H9 (cell line): ENCODE results near the gene CYP17A1. TPM values are rescaled to one million over a fixed set of nuclear protein-coding genes. Genes with fewer than 3 reads are reported as not detected.

Experiments
- DNase-seq: peaks from one replicate; pipeline ENCODE4 v3.0.0-alpha.2; 2017
- H2AFZ ChIP-seq: one replicate; pipeline ENCODE4 v1.6.1; 2013; ENCODE audit warnings: mild to moderate bottlenecking, low read length, control low read depth, moderate library complexity
- H2AK5ac ChIP-seq: 2 replicates; pipeline ENCODE4 v1.6.1; 2013; ENCODE audit warnings: low read length, control low read depth, mixed read lengths; ENCODE audit not compliant: insufficient read length
- H2BK120ac ChIP-seq: one replicate; pipeline ENCODE4 v1.6.1; 2013; ENCODE audit warnings: low read depth, mild to moderate bottlenecking, low read length, control low read depth, inconsistent platforms; ENCODE audit not compliant: poor library complexity, severe bottlenecking
- H2BK12ac ChIP-seq: 2 replicates; pipeline ENCODE4 v1.6.1; 2013; ENCODE audit warnings: low read length, control low read depth, mixed read lengths, low read depth; ENCODE audit not compliant: insufficient read length
- H2BK15ac ChIP-seq: 2 replicates; pipeline ENCODE4 v1.6.1; 2013; ENCODE audit warnings: low read depth, low read length, control low read depth
- H2BK20ac ChIP-seq: one replicate; pipeline ENCODE4 v1.6.1; 2013; ENCODE audit warnings: low read depth, mild to moderate bottlenecking, low read length, control low read depth, inconsistent platforms; ENCODE audit not compliant: poor library complexity, severe bottlenecking
- H2BK5ac ChIP-seq: 2 replicates; pipeline ENCODE4 v1.6.1; 2013; ENCODE audit warnings: low read length, control low read depth, mixed read lengths; ENCODE audit not compliant: insufficient read length
- H3K14ac ChIP-seq: 2 replicates; pipeline ENCODE4 v1.6.1; 2013; ENCODE audit warnings: low read length, control low read depth; ENCODE audit not compliant: insufficient read depth
- H3K18ac ChIP-seq: 2 replicates; pipeline ENCODE4 v1.6.1; 2013; ENCODE audit warnings: low read depth, mild to moderate bottlenecking, mixed read lengths, low read length, control low read depth; ENCODE audit not compliant: insufficient read length
- H3K23ac ChIP-seq: 2 replicates; pipeline ENCODE4 v1.6.1; 2013; ENCODE audit warnings: low read length, control low read depth, mixed read lengths, low read depth; ENCODE audit not compliant: insufficient read length
- H3K23me2 ChIP-seq: 2 replicates; pipeline ENCODE4 v1.6.1; 2013; ENCODE audit warnings: low read depth, mild to moderate bottlenecking, mixed read lengths, low read length, control low read depth; ENCODE audit not compliant: insufficient read length, poor library complexity, severe bottlenecking
- H3K27ac ChIP-seq: 2 replicates; pipeline ENCODE4 v1.5.1; 2013; ENCODE audit warnings: low read length, control low read depth, mixed read lengths, low read depth; ENCODE audit not compliant: insufficient read length
- H3K27me3 ChIP-seq: 2 replicates; pipeline ENCODE4 v1.6.1; 2013; ENCODE audit warnings: low read length, control low read depth, inconsistent platforms; ENCODE audit not compliant: insufficient read depth
- H3K4ac ChIP-seq: 2 replicates; pipeline ENCODE4 v1.6.1; 2013; ENCODE audit warnings: low read depth, mild to moderate bottlenecking, control low read depth, inconsistent platforms, low read length, moderate library complexity
- H3K4me1 ChIP-seq: 2 replicates; pipeline ENCODE4 v1.6.1; 2013; ENCODE audit warnings: low read length, control low read depth, inconsistent platforms; ENCODE audit not compliant: insufficient read depth
- H3K4me2 ChIP-seq: 2 replicates; pipeline ENCODE4 v1.6.1; 2013; ENCODE audit warnings: low read length, control low read depth, mixed read lengths; ENCODE audit not compliant: insufficient read length, insufficient read depth
- H3K56ac ChIP-seq: 2 replicates; pipeline ENCODE4 v1.6.1; 2013; ENCODE audit warnings: low read depth, mild to moderate bottlenecking, mixed read lengths, low read length, control low read depth; ENCODE audit not compliant: insufficient read length
- H3K79me1 ChIP-seq: 2 replicates; pipeline ENCODE4 v1.6.1; 2013; ENCODE audit warnings: low read depth, mild to moderate bottlenecking, moderate library complexity, low read length, control low read depth, inconsistent platforms; ENCODE audit not compliant: insufficient read depth, poor library complexity, severe bottlenecking
- H3K79me2 ChIP-seq: 2 replicates; pipeline ENCODE4 v1.6.1; 2013; ENCODE audit warnings: low read length, control low read depth, inconsistent platforms; ENCODE audit not compliant: insufficient read depth
- H3K9ac ChIP-seq: 2 replicates; pipeline ENCODE4 v1.6.1; 2013; ENCODE audit warnings: low read length, control low read depth, mixed read lengths; ENCODE audit not compliant: insufficient read length; ENCODE audit errors: extremely low read depth
- H3K9me3 ChIP-seq: one replicate; pipeline ENCODE4 v1.6.1; 2013; ENCODE audit warnings: low read depth, low read length, inconsistent platforms; ENCODE audit not compliant: control insufficient read depth
- H3T11ph ChIP-seq: one replicate; pipeline ENCODE4 v1.6.1; 2013; ENCODE audit warnings: mild to moderate bottlenecking, low read length, control low read depth, inconsistent platforms
- H4K20me1 ChIP-seq: one replicate; pipeline ENCODE4 v1.6.1; 2013; ENCODE audit not compliant: control insufficient read depth, insufficient read length, insufficient read depth
- H4K5ac ChIP-seq: 2 replicates; pipeline ENCODE4 v1.6.1; 2013; ENCODE audit warnings: low read depth, mild to moderate bottlenecking, mixed read lengths, low read length, control low read depth; ENCODE audit not compliant: insufficient read length
- H4K8ac ChIP-seq: replicated peaks from 2 replicates; pipeline ENCODE4 v1.6.1; 2013; ENCODE audit warnings: low read length, control low read depth, mixed read lengths, low read depth; ENCODE audit not compliant: insufficient read length
- H4K91ac ChIP-seq: 2 replicates; pipeline ENCODE4 v1.6.1; 2013; ENCODE audit warnings: low read depth, mild to moderate bottlenecking, moderate library complexity, mixed read lengths, low read length, control low read depth; ENCODE audit not compliant: insufficient read length
- H3K27ac Mint-ChIP-seq, 3 experiments: 2 replicates in 2 of 3; 3 replicates in 1 of 3; pipeline ENCODE4 v1.8.0; 2020 to 2021; ENCODE audit warnings: mixed read lengths in 3 of 3, mild to moderate bottlenecking in 1 of 3, moderate library complexity in 1 of 3
- H3K27me3 Mint-ChIP-seq: 2 replicates; pipeline ENCODE4 v1.8.0; 2021; ENCODE audit warnings: low read depth, mild to moderate bottlenecking, moderate library complexity, mixed read lengths
- H3K36me3 Mint-ChIP-seq, 3 experiments: 2 replicates in 2 of 3; 3 replicates in 1 of 3; pipeline ENCODE4 v1.8.0; 2020 to 2021; ENCODE audit warnings: low read depth in 3 of 3, mixed read lengths in 3 of 3; ENCODE audit not compliant: insufficient read depth in 1 of 3
- H3K4me1 Mint-ChIP-seq, 2 experiments: 2 replicates each; pipeline ENCODE4 v1.8.0; 2020; ENCODE audit warnings: mixed read lengths in 2 of 2
- H3K4me3 Mint-ChIP-seq, 2 experiments: 2 replicates in 1 of 2; 3 replicates in 1 of 2; pipeline ENCODE4 v1.8.0; 2020 to 2021; ENCODE audit warnings: mild to moderate bottlenecking in 2 of 2, mixed read lengths in 2 of 2, moderate library complexity in 1 of 2
- H3K9me3 Mint-ChIP-seq, 2 experiments: 2 replicates in 1 of 2; 3 replicates in 1 of 2; pipeline ENCODE4 v1.8.0; 2020; ENCODE audit warnings: mild to moderate bottlenecking in 2 of 2, mixed read lengths in 2 of 2, moderate library complexity in 1 of 2
- CTCF ChIP-seq: fragments of 200-600 bp; sonication (generic); conservative IDR thresholded peaks from 3 replicates; pipeline ENCODE4 v1.8.0; 2021; ENCODE audit warnings: antibody characterized with exemption, mild to moderate bottlenecking
- WGBS: extraction: QIAGEN DNeasy Blood & Tissue Kit; methylation state at CpG from one replicate; pipeline ENCODE4 v1.1.7; 2013; ENCODE audit warnings: missing lambda C conversion rate, low lambda C conversion rate, mixed read lengths; ENCODE audit not compliant: insufficient read length; ENCODE audit errors: extremely low coverage; 5-methylcytosine and 5-hydroxymethylcytosine counted together
- total RNA-seq: library from RNA; stranded (reverse); gene quantifications from 2 replicates; pipeline ENCODE4 v1.2.1, GENCODE V29; 2021

CYP17A1 gene
- total RNA-seq, 1 experiment from 2014 or later: not detected

DNA sequence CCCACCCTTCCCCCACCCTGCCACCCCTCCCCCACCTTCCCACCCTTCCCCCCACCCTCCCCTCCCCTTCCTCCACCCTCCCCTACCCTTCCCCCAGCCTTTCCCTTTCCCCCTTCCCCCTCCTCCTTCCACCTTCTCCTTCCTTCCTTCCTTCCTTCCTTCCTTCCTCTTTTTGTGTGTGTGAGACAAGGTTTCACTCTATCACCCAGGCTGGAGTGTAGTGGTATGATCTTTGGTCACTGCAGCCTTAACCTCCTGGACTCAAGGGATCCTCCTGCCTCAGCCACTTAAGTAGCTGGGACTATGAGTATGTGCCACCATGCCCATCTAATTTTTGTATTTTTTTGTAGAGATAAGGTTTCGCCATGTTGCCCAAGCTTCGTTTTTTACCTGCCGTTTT lies 35.2 kb downstream of the CYP17A1 start:
- no peak overlapping the region for H3K9ac ChIP-seq
- no peak overlapping the region for H3K4me2 ChIP-seq

More for the DNA sequence above, 35.2 kb downstream of the CYP17A1 start:
- Histone ChIP-seq H4K91ac (no peak overlapping the region), H2BK12ac (no peak overlapping the region), H3K18ac (peak overlapping the region; percentile 39), H3K79me1 (no peaks in the 10 kb centered on the region), H3T11ph (no peak overlapping the region), H4K5ac (no peak overlapping the region), H3K9me3 (peaks cover 4% of the 10 kb centered on the region), H3K27ac (no peak overlapping the region), H3K4ac (no peak overlapping the region), H4K8ac (no peak overlapping the region), H2BK15ac (no peak overlapping the region), H3K27me3 (no peaks in the 10 kb centered on the region), H2BK5ac (no peak overlapping the region), H3K56ac (no peak overlapping the region), H3K14ac (no peak overlapping the region), H3K23me2 (no peaks in the 10 kb centered on the region), H2BK120ac (no peak overlapping the region), H2AFZ (no peak overlapping the region), H2AK5ac (no peak overlapping the region), H3K23ac (no peak overlapping the region), H2BK20ac (no peak overlapping the region), H3K4me1 (peaks cover 20% of the 10 kb centered on the region; the same call in 1 of the 2 replicates), H4K20me1 (peaks cover 3% of the 10 kb centered on the region), H3K79me2 (no peaks in the 10 kb centered on the region)
- Mint-ChIP-seq H3K9me3 (peaks cover 5% of the 10 kb centered on the region in 2 experiments; a peak in 4 of 5 replicates), H3K27ac (peak overlapping the region; percentile 13 to 99 (median 98); a peak in 4 of 7 replicates), H3K27me3 (no peaks in the 10 kb centered on the region; the same call in 1 of the 2 replicates), H3K4me3 (peak overlapping the region in 1 of 2 experiments; percentile 20; a peak in 3 of 5 replicates), H3K4me1 (peaks cover 44 to 51% of the 10 kb centered on the region in 2 experiments), H3K36me3 (peaks cover 6 to 15% (median 12%) of the 10 kb centered on the region in 3 experiments)
- no peak for DNase-seq
- TF ChIP-seq CTCF: no peak
- no CpG with 5 or more reads among the region's 3 CpGs for WGBS
